HK-2 (cell line): ENCODE measurements around the gene HSPB9.
"Not testable (repeated sequence)": the region's sequence is repeated elsewhere in the genome, so short reads cannot be mapped to it uniquely, and the experiment has no call there.

Experiments
- DNase-seq: peaks from one replicate; pipeline ENCODE4 v3.0.0-alpha.2; 2018; ENCODE audit not compliant: unreplicated experiment

HSPB9 gene

GRCh38 chr17:42143138-42143537, 20.5 kb downstream of the HSPB9 start:
- not testable (repeated sequence) for DNase-seq

GRCh38 chr17:42146911-42147607, 24.5 kb downstream of the HSPB9 start:
- no peak for DNase-seq

GRCh38 chr17:42153919-42154742, 31.5 kb downstream of the HSPB9 start:
- peak; percentile 24 for DNase-seq

- DNase-seq: no peak
Measured at GRCh38 chr17:42155614-42156045, 33.0 kb downstream of the HSPB9 start.

- DNase-seq: no peak
Measured at GRCh38 chr17:42159796-42160530, 37.4 kb downstream of the HSPB9 start.

GRCh38 chr17:42160531-42160910, 37.9 kb downstream of the HSPB9 start:
- no peak for DNase-seq

GRCh38 chr17:42163113-42163512, 40.5 kb downstream of the HSPB9 start:
- DNase-seq: peak; percentile 27

GRCh38 chr17:42163696-42164407, 41.2 kb downstream of the HSPB9 start:
- no peak for DNase-seq

- DNase-seq: no peak
Measured at GRCh38 chr17:42165751-42166150, 43.1 kb downstream of the HSPB9 start.

- no peak for DNase-seq
Measured at GRCh38 chr17:42166196-42166763, 43.7 kb downstream of the HSPB9 start.

- no peak for DNase-seq
Measured at GRCh38 chr17:42167807-42168206, 45.2 kb downstream of the HSPB9 start.

GRCh38 chr17:42169351-42169750, 46.7 kb downstream of the HSPB9 start:
- DNase-seq: no peak

GRCh38 chr17:42171831-42172230, 49.2 kb downstream of the HSPB9 start:
- no peak for DNase-seq
